OCI-LY3 (cell line): ENCODE measurements around the gene ENO3.

Experiments
- EZH2phosphoT487 ChIP-seq: fragments of 200-600 bp; shearing (Covaris generic); IDR thresholded peaks from 2 replicates; pipeline ENCODE4 v1.6.1; 2018; ENCODE audit warnings: antibody characterized with exemption, mixed run types, low read depth
- TF ChIP-seq, protein P1 (sequence below): fragments of 200-600, 300-600 bp; sonication (generic); IDR thresholded peaks from 2 replicates; pipeline ENCODE4 v1.5.1; 2014; ENCODE audit warnings: antibody characterized with exemption, low read length, low read depth

DNA sequence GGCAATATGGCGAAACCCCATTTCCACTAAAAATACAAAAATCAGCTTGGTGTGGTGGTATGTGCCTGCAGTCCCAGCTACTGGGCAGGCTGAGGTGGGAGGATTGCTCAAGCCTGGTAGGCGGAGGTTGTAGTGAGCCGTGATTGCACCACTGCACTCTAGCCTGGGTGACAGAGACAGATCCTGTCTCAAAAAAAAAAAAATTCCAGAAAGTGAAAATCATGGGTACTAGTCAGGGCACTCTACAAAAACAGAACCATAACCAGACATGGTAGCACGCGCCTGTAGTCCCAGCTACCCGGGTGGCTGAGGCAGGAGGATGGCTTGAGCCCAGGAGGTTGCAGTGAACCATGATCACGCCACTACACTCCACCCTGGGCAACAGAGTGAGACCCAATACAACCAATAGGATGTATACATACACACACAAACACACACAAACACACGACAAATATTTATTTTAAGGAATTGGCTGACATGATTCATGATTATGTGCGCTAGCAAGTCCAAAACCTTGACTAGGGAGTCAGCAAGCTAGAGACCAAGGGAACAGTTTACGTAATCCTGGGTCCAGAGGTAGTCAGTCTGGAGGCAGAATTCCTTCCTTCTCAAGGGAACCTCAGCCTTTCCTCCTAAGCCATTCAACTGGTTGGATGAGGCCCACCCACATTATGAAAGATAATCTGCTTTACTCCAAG is 30.4 kb upstream of the ENO3 start:
- TF ChIP-seq, protein P1, sequence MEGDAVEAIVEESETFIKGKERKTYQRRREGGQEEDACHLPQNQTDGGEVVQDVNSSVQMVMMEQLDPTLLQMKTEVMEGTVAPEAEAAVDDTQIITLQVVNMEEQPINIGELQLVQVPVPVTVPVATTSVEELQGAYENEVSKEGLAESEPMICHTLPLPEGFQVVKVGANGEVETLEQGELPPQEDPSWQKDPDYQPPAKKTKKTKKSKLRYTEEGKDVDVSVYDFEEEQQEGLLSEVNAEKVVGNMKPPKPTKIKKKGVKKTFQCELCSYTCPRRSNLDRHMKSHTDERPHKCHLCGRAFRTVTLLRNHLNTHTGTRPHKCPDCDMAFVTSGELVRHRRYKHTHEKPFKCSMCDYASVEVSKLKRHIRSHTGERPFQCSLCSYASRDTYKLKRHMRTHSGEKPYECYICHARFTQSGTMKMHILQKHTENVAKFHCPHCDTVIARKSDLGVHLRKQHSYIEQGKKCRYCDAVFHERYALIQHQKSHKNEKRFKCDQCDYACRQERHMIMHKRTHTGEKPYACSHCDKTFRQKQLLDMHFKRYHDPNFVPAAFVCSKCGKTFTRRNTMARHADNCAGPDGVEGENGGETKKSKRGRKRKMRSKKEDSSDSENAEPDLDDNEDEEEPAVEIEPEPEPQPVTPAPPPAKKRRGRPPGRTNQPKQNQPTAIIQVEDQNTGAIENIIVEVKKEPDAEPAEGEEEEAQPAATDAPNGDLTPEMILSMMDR = no peak
- TF ChIP-seq EZH2phosphoT487 = no peak
